ENCODE results near the gene ACAD8.
A peak's percentile ranks its signal among the peaks of the same experiment; 100 is the strongest.
"Not testable (repeated sequence)": the region's sequence is repeated elsewhere in the genome, so short reads cannot be mapped to it uniquely, and the experiment has no call there.

Gene ACAD8

GRCh38 chr11:134248910-134249480 lies 4.4 kb upstream of the ACAD8 start:
- no peak for TF ChIP-seq CTCF (IDR thresholded peaks at IDR 0.05)
- peaks cover 31 to 72% (median 60%) of the 10 kb centered on the region in 3 donors for H3K36me3 ChIP-seq
- intact Hi-C loops (cut with DNase I; ENCODE audit: low total_unique reads), result loop anchor here (5.0 kb wide), 1 partner anchor 78 kb away; no protein-coding TSS in a partner anchor

GRCh38 chr11:134250246-134250645 lies 3.1 kb upstream of the ACAD8 start:
- no peak for TF ChIP-seq CTCF (IDR thresholded peaks at IDR 0.05)
- Histone ChIP-seq H3K27me3 (no peaks in the 10 kb centered on the region), H3K9me3 (no peaks in the 10 kb centered on the region), H3K27ac (no peak overlapping the region), H3K36me3 (peaks cover 27 to 59% (median 48%) of the 10 kb centered on the region in 3 donors), H3K4me1 (peaks cover 0 to 26% (median 20%) of the 10 kb centered on the region in 4 donors), H3K4me3 (no peak overlapping the region)
- intact Hi-C loops (cut with DNase I; ENCODE audit: low total_unique reads), result no loop called here
- DNase-seq, result no peak

More at GRCh38 chr11:134248910-134249480, 4.4 kb upstream of the ACAD8 start:
- DNase-seq, result no peak
- no peak overlapping the region for H3K27ac ChIP-seq
- H3K4me3 ChIP-seq, result no peak overlapping the region
- H3K4me1 ChIP-seq, result peaks cover 0 to 14% (median 11%) of the 10 kb centered on the region in 4 donors
- H3K9me3 ChIP-seq, result no peaks in the 10 kb centered on the region
- no peaks in the 10 kb centered on the region for H3K27me3 ChIP-seq

- peaks cover 27 to 55% (median 43%) of the 10 kb centered on the region in 3 donors for H3K36me3 ChIP-seq
- H3K27me3 ChIP-seq, result no peaks in the 10 kb centered on the region
- intact Hi-C loops (cut with DNase I; ENCODE audit: low total_unique reads), result no loop called here
- H3K4me1 ChIP-seq, result peaks cover 0 to 26% (median 20%) of the 10 kb centered on the region in 4 donors
- no peaks in the 10 kb centered on the region for H3K9me3 ChIP-seq
- no peak for DNase-seq
- no peak for TF ChIP-seq CTCF (IDR thresholded peaks at IDR 0.05)
- no peak overlapping the region for H3K4me3 ChIP-seq
- H3K27ac ChIP-seq, result no peak overlapping the region
These were observed 2.7 kb upstream of the ACAD8 start for GRCh38 chr11:134250675-134251074.

- Histone ChIP-seq H3K4me3 (peak overlapping the region; percentile 77 to 97), H3K36me3 (peaks cover 27 to 49% (median 31%) of the 10 kb centered on the region in 3 donors), H3K9me3 (no peaks in the 10 kb centered on the region), H3K27ac (peak overlapping the region; percentile 73 to 74), H3K4me1 (peaks cover 0 to 30% (median 22%) of the 10 kb centered on the region in 4 donors), H3K27me3 (no peaks in the 10 kb centered on the region)
- intact Hi-C loops (cut with DNase I; ENCODE audit: low total_unique reads), result loop anchor here (2.0 kb wide), 1 partner anchor 28 kb away; the partner anchor contains the start of gene VPS26B
- TF ChIP-seq CTCF (IDR thresholded peaks at IDR 0.05), result no peak
- DNase-seq, result peak in 1 of 2 donors; percentile 36
These were observed 801 bp upstream of the ACAD8 start for GRCh38 chr11:134252346-134253187.

GRCh38 chr11:134254433-134255183 lies 1.2 kb downstream of the ACAD8 start:
- DNase-seq, result no peak
- H3K36me3 ChIP-seq, result peaks cover 21 to 49% (median 30%) of the 10 kb centered on the region in 3 donors
- intact Hi-C loops (cut with DNase I; ENCODE audit: low total_unique reads), result no loop called here
- H3K27ac ChIP-seq, result no peak overlapping the region
- peak overlapping the region; percentile 77 to 97 for H3K4me3 ChIP-seq
- no peaks in the 10 kb centered on the region for H3K9me3 ChIP-seq
- TF ChIP-seq CTCF (IDR thresholded peaks at IDR 0.05), result no peak
- no peaks in the 10 kb centered on the region for H3K27me3 ChIP-seq
- peaks cover 0 to 30% (median 22%) of the 10 kb centered on the region in 4 donors for H3K4me1 ChIP-seq

- H3K27ac ChIP-seq; DNase-seq; intact Hi-C loops (cut with DNase I; ENCODE audit: low total_unique reads); H3K4me3 ChIP-seq; H3K27me3 ChIP-seq; H3K9me3 ChIP-seq: not testable (repeated sequence)
- H3K4me1 ChIP-seq, result peaks cover 0 to 30% (median 22%) of the 10 kb centered on the region in 4 donors
- peaks cover 21 to 49% (median 30%) of the 10 kb centered on the region in 3 donors for H3K36me3 ChIP-seq
These were observed 1.8 kb downstream of the ACAD8 start for GRCh38 chr11:134255184-134255561.
